Right ventricle myocardium inferior (tissue), 1 donor: ENCODE results near the gene MYOCD. TPM values are rescaled to one million over a fixed set of nuclear protein-coding genes. Genes with fewer than 3 reads are reported as not detected.
A peak's percentile ranks its signal among the peaks of the same experiment; 100 is the strongest.

Experiments used
- ATAC-seq: fragments of 200-7000 bp; cut with Tn5 transposase; one replicate; pipeline ENCODE4 v1.9.1; 2020; ENCODE audit warnings: mild to moderate bottlenecking, moderate library complexity
- DNase-seq: peaks from one replicate; pipeline ENCODE4 v3.0.0; 2021; ENCODE audit errors: missing footprints
- intact Hi-C: fragments of 100-400 bp; cut with DNase I; formaldehyde crosslinking; loops from one replicate; pipeline ENCODE4 v1.11.0; 2022
- total RNA-seq: library from RNA; stranded (reverse); fragmentation: NEBNext Ultra II Directional; extraction: Animal tissue kit (Norgen Biotek cat#: 25700); gene quantifications from one replicate; pipeline ENCODE4 v1.2.1, GENCODE V29; 2021
- donor health status: DM: no; HTN: yes; CAD: no; lungs with severe emphysema.

The MYOCD gene
- total RNA-seq, 1 donor from 2014 or later = 37.6 TPM

DNA sequence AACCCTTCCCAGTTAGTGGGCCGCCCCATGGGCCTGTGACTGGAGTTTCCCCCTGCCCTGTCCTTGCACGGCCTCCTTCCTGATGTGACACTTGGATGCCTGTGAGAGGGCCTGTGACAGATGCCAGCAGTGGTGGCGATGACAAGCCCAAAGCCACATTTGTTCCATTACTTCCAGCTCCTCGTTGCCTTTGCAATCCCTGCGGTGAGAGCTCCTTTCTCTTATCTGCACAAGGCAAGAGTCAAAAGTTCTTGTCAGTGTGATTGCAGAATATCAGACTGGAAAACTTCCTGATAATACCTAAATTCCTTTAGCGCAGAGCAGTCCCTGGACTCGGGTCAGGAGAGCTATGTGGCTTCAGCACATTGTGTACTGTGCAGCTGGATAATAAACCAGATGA, 69.2 kb downstream of the MYOCD start:
- DNase-seq (no peak), ATAC-seq (peak; percentile 69)
- intact Hi-C loops = loop anchor here (2.0 to 10.0 kb wide), 2 partner anchors 52 to 550 kb away; no protein-coding TSS in a partner anchor

DNA sequence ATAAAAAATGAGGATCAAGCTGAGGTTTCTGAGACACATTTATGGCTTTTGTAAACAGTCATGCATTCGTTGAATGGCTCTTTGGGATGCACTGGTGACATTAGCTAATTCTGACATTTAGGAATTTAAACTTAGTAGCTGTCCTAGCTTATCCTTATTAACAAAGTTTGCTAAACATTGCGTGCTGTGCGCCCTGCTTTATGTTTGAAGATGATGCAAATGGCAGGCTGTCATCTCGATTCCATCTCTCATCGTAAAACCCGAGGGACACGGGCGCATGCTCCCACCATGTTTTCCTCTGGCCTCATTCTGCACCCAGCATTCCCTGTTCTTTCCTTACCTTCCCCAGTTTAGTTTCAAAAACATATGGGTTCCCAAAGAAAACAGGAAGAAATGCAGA, 69.8 kb downstream of the MYOCD start:
- intact Hi-C loops = loop anchor here (2.0 to 10.0 kb wide), 2 partner anchors 53 to 551 kb away; no protein-coding TSS in a partner anchor
- ATAC-seq (no peak), DNase-seq (no peak)

DNA sequence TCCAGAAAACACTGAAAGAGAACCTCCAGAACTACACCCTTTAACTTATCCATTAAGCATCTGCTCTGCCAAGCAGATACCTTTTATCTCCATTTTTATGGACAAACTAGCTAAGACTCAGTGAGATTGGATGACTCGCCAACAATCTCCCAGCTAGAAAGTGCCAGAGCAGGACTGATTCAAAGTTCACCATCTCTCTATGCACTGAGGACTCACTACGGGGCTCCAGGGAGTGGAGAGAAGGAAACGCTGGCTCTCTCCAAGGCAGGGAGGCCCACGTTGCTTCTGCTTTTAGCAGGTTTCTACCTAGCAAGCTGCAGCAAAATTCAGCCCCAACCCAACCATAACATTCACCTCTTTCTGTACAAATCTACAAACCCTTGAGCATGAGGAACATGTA, 70.8 kb downstream of the MYOCD start:
- ATAC-seq = no peak
- intact Hi-C loops = loop anchor here (10.0 kb wide), 1 partner anchor 552 kb away; no protein-coding TSS in a partner anchor

DNA sequence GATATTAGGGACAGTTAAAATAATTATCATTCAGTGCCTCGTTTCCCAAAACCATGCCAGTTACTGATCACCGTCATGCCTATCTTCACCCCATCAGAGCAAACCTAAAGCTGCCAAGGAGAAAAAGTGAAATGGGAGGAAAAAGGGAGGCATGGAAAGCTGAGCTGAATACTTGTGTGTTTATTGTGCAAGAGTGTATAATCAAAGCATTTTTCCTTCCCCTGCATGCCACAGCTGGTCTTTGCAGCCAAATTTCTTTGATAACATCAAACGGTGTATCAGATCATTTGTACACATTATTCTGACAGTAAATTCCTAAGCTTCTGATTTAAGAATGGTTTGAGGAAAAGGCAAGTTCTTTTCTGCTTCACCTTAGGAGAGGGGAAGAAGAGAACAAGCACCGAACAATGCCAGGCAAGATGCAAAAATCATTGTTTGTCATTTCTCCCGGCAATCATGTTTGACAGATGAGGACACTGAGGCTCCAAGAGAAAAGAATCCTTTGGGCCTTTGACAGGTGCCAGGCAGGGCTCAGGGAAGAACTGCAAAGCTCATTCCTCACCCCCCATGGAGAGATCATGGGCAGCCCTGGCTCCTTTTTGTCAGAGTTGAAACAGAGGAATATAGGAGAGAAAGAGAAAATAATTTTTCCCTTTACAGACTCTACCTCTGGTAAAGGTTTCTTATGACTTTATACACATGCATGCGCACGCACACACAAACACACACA, 72.2 kb downstream of the MYOCD start:
- intact Hi-C loops = loop anchor here (10.0 kb wide), 1 partner anchor 553 kb away; no protein-coding TSS in a partner anchor
- no peak for DNase-seq
- no peak for ATAC-seq

More for the DNA sequence above, 70.8 kb downstream of the MYOCD start:
- DNase-seq = no peak

DNA sequence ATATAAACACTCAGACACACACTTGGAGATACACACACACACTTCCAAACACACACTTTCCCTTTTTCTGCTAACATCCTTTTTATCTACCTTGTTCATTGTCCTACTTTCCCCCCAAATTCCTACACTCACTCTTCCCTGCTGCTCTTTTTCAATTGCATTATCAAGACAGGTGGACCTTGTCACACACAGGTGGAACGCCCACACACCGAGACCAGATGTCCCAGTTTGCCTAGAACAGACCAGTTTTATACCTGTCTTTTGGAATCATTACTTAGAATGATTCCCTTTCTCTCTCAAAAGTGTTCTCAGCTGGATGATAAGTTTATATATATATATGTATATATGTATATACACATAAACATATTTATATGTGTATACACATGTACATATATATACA, 72.9 kb downstream of the MYOCD start:
- DNase-seq (no peak), ATAC-seq (no peak)
- intact Hi-C loops = loop anchor here (10.0 kb wide), 1 partner anchor 554 kb away; no protein-coding TSS in a partner anchor

DNA sequence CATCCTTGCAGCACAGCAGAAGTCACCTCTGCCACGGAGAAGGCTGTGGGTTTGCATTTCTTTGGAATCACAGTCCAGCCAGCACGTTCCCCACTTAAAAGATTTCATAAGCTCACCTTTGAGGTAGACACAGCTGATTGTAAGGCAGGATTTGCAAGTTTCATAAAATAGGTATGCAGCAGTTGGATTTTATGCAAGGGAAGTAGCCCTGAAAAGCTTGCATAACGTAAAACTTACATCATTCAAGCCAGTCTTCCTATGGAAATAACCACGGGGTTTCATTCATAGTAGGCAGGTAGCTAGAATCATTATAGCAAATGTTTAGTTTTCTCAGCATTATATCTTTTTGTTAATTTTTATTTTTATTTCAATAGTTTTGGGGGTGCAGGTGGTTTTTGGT, 73.8 kb downstream of the MYOCD start:
- intact Hi-C loops = loop anchor here (10.0 kb wide), 1 partner anchor 555 kb away; no protein-coding TSS in a partner anchor
- ATAC-seq (no peak), DNase-seq (no peak)

DNA sequence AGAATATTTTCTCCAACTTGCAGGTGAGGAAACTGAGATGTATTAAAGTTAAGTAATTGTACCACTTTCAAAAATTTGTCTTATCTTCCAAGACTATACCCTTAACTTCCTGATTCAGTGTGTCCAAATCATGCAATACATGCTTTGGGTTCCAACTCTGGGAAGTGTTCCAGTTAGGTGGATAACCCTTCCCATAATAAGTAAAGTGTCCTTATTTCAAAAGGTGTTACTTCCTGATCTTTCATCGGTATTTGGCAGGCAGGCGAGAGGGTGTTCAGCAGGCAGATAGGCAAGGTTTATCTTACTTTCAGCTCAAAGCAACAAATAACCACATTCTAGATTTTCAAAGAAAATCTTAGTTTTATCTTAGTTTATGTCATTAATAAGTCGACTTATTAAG, 77.4 kb downstream of the MYOCD start:
- ATAC-seq (no peak), DNase-seq (no peak)
- intact Hi-C loops = loop anchor here (2.0 to 5.0 kb wide), 3 partner anchors 76 to 486 kb away; no protein-coding TSS in a partner anchor

DNA sequence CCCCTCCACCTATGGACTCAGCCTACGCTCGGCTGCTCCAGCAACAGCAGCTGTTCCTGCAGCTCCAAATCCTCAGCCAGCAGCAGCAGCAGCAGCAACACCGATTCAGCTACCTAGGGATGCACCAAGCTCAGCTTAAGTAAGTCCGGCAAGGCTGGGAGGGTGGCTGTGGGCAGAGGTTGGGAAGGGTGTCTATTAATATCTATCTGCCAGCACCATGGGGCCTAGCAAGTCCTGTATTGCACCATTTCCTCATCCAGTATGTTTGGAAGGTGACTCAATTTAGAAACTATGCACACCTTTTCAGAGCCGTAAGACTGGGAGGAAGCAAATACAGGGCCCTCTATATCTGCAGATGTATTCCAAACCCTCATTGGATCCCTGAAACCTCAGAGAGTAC, 78.6 kb downstream of the MYOCD start:
- ATAC-seq (peak; percentile 87), DNase-seq (no peak)
- intact Hi-C loops = loop anchor here (5.0 kb wide), 2 partner anchors 197 to 487 kb away; no protein-coding TSS in a partner anchor

DNA sequence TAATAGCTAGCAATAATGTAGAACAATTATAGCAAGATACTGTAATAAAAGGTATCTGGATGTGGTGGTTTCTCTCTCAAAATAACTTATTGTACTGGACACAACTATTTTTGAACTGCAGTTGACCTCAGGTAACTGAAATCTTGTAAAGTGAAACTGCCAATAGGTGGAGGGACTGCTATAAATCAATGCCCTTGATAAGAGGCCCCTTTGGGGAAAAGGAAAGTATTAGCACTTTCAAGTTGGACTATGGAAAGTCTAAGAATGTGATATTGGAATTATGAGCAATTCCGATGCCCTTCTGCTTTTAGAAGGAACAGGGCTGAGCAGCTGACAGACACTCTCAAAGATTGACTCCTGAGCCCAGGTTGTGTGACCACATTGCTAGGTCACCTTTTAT, 79.1 kb downstream of the MYOCD start:
- ATAC-seq (no peak), DNase-seq (no peak)
- intact Hi-C loops = loop anchor here (5.0 kb wide), 2 partner anchors 197 to 487 kb away; no protein-coding TSS in a partner anchor

DNA sequence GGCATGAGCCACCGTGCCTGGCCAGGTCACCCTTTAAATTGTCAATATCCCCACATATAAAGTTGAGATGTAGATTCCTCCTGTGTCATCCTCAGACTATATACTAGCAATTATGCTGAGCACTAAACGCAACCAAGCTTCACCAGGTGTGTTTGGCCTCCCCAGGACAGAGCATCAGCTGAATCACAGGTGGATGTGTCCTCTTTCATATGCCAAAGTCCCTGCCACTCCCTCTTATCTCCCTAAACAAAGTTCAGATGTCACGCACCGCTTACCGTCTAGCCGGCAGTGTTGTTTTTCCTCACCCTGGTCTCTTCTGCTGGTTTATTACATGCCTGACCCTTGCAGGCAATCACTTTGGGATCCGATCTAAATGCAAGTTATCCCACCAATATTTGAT, 79.8 kb downstream of the MYOCD start:
- DNase-seq = no peak
- intact Hi-C loops = no loop called here
- ATAC-seq = no peak

DNA sequence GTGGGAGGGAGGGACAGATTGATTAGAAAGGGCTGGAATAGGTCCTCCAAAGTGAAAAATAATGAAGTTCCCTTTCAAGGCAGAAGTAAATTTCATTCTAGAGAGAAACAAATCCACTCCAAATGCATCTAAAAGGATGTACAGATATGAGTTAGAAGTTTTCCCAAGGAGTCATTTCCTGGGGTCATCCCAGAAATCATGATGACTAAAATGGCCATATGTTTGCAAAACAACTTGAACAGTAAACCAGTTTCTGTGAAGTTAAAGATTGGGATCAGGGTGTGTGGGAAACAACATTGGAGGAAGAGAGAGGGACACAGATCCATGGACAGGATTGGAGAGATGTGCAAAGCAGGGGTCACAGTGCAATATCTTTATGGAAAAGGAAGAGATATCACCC, 91.1 kb downstream of the MYOCD start:
- ATAC-seq (no peak), DNase-seq (no peak)
- intact Hi-C loops = no loop called here

DNA sequence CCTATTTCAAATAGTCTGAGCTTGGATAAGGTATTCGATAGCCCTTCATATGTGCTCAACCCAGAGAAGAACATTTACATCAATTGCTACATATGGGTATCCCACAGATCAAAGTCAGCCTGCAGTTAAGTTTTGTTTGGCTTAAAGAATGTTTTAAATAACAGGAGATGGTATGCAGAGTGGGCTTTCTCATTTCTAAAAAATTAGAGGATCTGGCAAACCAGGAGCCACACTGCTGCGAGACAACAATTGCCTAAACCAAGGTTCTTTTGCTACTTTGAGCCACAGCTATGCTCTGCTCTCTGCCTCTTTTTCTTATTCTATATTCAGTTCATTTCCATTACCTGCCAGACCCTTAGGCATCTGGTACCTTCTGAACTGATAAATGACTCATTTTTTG, 93.4 kb downstream of the MYOCD start:
- no peak for ATAC-seq
- DNase-seq = no peak
- intact Hi-C loops = no loop called here

DNA sequence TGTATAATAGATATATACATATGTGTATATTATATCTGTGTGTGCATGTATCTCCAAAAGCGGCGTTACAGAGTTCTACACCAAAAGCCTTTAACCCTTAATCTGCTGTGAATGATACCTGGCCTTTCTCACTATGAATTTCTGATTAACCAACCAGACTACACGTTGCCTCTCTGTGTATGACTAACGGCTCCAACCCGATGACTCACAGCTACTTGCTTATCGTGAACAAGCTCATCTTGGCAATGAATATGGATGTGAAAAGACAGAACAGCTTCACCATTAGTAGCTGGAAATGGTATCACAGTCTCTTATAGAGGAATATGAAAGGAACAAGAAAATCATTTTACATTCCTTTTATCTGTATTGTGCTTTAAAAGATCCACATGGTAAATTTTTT, 99.9 kb downstream of the MYOCD start:
- ATAC-seq (peak; percentile 80), DNase-seq (no peak)
- intact Hi-C loops = no loop called here

DNA sequence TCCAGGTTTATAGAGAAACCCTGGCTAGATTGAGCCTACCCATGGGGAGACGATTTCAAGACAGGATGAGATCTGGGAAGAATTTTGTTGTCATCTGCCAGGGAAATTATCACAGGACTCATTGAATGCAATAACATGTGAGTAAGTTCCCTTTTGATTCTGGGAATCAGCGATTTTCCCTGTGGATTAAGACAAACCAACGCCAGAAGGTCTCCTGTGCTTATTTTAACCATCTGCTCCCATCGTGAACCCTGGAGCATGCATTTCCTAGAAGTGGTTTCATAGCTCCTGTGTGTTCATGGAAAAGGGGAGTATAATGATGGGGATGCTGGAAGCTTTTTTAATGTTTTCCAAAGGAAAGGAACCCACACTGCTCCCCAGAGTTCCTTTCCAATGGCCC, 102.6 kb downstream of the MYOCD start:
- no peak for DNase-seq
- peak; percentile 38 for ATAC-seq
- intact Hi-C loops = no loop called here

DNA sequence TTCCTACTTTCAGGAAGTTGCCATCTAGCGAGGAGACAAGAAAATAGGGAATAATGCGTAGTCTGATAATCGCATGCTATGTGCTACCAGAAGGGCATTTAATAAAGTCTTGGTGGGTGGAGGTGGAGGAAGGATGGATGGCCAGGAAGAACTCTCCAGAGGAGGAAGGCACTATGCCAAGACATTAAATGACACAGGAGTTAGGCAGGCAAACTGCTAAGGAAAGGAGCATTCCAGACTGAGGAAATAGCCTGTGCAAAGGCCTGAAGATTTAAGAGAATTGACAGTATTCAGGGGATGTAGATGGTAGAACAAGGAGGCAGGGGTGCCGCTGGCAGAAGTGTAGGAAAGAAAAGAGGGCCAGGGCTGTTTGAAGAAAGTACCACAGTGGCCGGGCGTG, 104.3 kb downstream of the MYOCD start:
- intact Hi-C loops = no loop called here
- ATAC-seq (no peak), DNase-seq (no peak)

DNA sequence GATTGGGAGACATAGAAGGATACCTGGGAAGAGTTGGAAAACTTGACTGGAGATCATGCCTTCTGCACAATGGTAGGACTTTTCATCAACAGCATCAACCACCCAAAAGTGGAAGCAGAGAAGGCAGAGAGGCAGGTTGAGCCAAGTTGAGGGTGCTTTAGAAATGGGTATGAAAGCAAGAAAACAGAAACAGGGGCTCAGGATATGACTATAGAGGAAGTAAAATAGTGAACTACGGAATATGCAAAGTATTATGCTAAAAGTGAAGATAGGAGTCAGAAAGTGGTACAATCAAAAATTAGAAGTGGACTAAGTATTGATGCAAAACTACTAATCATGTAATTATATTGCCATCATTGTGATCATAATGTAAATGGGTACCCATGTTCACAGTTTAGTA, 107.5 kb downstream of the MYOCD start:
- no peak for DNase-seq
- intact Hi-C loops = no loop called here
- no peak for ATAC-seq

DNA sequence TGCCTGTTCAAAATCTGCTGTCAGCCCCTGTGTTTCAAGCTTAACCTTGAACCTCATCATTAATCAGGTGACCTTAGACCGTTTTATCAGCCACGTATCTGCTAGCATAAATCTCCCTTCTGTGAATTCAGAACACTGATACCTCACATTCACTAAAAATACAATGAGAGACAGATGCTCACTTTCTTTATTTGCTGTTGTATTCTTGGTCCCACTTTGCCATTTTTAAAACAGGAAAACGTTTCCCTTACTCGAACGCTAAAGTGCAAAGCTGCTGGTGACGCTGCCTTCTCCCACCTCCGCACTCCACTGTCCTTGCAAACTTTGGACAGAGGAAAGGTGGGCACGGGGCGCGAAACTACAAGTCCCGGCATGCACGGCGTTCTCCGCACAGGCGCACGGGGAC, 123.4 kb downstream of the MYOCD start:
- intact Hi-C loops = no loop called here
- DNase-seq (no peak), ATAC-seq (no peak)

DNA sequence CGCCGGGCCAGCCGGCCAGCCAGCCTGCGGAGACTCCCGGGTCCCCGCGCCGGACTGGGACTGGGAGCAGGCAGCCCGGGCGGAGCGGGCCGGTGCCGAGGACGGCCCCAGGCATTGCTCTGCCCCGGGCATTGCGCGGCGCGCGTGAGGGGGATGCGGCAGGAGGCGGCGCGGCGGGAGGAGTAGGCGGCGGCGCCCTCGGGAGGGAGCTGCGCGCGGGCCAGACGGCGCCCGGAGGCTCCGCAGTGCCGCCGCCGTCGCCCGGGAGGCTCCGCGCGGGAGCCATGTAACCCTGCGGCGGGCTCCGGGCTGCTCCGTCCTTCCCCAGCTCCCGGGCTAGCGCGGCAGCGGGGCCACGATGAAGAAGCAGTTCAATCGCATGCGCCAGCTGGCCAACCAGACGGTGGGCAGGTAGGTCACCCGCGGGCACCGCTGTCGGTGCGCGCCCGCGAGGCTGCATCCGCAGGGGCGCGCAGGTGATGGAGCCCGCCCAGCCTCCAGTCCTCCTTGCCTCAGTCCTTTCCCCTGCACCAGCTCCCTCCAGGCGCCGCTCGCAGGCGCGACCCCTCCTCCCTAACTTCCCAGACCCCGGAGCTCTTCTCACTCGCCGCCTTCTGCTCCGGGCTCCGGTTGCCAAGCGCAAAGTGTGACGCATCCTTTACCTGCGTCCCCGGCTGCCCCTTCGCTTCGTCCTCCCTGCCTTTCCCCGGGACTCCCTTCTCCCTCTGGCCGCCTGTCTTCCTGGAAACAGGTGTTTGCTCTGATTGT, 124.0 kb downstream of the MYOCD start, which contains the start of gene ARHGAP44:
Gene ARHGAP44, plus strand, starts transcription at position 18 of the 768 bp plus-strand sequence. Its CDS starts 341 bp downstream, at position 359.
- intact Hi-C loops = no loop called here

DNA sequence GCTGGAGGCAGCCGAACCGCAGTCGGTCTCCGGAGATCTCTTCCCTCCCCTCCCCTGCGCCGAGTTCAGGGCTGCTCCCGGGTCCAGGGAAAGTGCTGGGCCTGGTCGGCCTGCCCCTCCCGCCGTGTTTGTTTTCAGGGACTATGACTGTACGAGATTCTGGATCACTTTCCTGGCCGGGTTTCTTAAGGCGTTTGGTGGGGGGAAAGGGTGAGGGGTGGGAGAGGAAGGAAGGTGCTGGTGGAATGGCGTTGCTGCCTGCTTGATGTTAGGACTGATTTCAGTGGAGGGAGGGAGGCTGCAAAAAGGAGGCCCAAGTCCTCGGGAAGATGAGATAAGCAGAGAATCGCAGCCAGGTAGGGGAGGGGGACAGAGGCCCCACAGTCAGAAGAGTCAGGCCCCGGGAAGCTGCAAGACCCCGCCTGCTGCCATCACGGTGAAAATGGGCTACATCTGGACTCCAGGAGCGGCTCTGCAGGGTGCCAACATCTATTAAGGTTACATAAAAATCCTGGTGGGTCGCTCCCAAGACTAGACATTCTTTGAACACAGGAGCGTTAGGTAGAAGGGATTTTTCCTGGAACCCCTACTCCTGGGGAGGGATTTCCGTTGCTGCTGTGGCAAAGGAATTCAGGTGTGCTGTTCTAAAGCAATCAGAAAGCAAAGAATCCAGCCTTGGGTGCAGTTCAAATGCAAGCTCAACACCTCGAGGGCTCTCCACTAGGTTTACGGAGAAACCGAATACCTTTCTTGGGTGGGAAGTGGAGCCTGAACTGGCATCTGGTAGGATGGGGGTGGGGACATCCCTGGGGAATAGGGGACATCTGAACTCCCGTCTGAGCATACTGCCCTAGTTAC, 124.8 kb downstream of the MYOCD start:
- intact Hi-C loops = no loop called here
- DNase-seq (no peak), ATAC-seq (no peak)

More for the DNA sequence above, 124.0 kb downstream of the MYOCD start, which contains the start of gene ARHGAP44:
- ATAC-seq (peak; percentile 97), DNase-seq (peak; percentile 77)
